Left cardiac atrium (tissue), 4 donors: Measurements from ENCODE around the gene DLX1. TPM values are rescaled to one million over a fixed set of nuclear protein-coding genes. Genes with fewer than 3 reads are reported as not detected.
A peak's percentile ranks its signal among the peaks of the same experiment; 100 is the strongest.

Source experiments
- ATAC-seq, 2 donors: fragments of 200-7000 bp; cut with Tn5 transposase; one replicate each; pipeline ENCODE4 v1.9.1; 2020; ENCODE audit warnings: mild to moderate bottlenecking in 2 of 2, moderate library complexity in 2 of 2
- DNase-seq: peaks from one replicate; pipeline ENCODE4 v3.0.0-alpha.2; 2020
- intact Hi-C, 2 donors: fragments of 100-400 bp; cut with DNase I; formaldehyde crosslinking; loops; one replicate each; pipeline versions ENCODE4 v1.14.1 to v1.15.1; 2022 to 2023
- total RNA-seq, 2 donors: library from RNA; stranded (reverse); fragmentation: NEBNext Ultra II Directional; extraction: Animal tissue kit (Norgen Biotek cat#: 25700); gene quantifications; one replicate each; pipeline ENCODE4 v1.2.1, GENCODE V29; 2021
- donor health status: DM: no; HTN: yes; CAD: no.
- donor health status: DM: no; HTN: yes; CAD: no; lungs with severe emphysema.
- donor health status: DM: yes; HTN: yes; CAD: no.
- donor health status: Dilated cardiomyopathy.

DLX1 gene
- total RNA-seq, 2 donors from 2014 or later: 0.15 to 0.16 TPM

DNA sequence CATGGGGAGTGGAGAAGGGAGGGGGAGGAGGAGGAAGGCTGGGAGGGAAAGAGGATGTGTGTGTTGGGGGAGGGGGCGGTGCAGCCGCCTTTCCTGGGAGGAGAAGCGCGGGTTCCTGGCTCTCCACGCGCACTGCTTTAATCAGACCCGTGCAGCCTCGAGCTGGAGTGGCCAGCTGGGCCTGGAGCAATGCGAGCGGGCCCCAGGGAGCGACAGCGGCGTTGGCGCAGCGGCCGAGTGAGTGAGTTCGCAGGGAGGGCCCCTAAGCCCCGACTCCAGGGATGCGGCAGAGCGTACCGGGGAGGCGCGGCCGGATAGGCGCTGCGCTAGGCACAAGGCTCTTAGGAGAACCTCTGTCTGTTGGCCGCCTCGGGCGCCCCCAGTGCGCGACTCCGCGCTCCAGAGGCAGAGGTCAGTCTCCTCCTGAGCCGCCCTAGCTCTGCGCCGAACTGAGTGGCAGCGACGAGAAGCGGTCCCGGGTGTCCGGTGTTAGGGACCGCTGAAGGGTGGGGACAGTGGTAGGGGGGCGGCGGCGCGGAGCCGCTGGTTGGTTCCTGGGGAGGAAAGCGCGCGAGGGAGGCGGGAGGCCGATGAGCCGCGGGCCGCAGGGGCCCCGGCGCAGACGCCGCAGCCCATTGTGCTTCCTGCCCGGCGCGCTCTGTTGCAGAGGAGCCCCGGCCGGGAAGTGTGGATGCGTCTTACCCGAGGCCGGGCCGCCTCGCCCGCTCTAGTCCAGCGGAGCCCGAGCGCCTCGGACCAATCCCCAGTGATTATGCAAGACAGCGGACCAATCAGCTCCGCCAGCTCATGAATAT is 455 bp upstream of the DLX1 start:
- ATAC-seq: peak; percentile 86 to 96
- intact Hi-C loops: no loop called here
- DNase-seq: peak; percentile 82

DNA sequence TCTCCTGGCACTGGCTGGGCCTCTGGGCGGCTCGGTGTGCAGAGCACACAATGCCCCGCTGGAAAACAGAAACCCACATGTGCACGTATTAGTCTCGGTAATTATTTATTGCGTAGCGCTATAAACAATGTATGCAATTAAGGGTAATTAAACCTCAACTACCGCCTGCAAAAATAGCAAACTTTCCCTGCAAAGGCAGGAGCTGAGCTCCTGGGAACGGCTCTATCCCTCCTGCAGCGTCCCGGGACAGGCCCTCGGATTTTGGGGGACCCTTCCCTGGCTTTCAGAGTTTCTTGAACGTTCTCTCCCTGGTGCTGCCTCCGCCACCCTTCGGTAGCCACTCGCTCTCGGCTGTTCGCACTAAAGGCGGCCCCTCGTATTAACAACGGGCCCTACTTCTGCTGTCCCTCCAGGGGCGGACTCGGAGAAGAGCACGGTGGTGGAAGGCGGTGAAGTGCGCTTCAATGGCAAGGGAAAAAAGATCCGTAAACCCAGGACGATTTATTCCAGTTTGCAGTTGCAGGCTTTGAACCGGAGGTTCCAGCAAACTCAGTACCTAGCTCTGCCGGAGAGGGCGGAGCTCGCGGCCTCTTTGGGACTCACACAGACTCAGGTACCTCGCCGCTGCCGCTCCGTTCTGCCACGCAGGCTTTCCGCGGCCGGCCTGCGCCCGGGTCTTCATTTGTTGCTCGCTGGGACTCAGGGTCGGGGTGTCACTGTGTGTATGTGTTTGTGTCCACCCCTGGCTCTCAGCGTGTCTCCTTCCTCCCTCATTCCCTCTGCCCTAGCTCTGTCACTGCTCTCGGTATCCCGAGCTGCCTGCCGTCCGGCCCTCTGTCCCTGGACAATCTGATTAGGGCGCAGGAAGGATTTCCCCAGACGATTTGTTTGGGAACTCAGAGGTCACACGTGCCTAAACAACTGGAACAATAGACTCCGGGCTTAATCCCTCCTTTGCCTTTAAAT is 1.2 kb downstream of the DLX1 start:
- ATAC-seq: no peak
- DNase-seq: no peak
- intact Hi-C loops: no loop called here

DNA sequence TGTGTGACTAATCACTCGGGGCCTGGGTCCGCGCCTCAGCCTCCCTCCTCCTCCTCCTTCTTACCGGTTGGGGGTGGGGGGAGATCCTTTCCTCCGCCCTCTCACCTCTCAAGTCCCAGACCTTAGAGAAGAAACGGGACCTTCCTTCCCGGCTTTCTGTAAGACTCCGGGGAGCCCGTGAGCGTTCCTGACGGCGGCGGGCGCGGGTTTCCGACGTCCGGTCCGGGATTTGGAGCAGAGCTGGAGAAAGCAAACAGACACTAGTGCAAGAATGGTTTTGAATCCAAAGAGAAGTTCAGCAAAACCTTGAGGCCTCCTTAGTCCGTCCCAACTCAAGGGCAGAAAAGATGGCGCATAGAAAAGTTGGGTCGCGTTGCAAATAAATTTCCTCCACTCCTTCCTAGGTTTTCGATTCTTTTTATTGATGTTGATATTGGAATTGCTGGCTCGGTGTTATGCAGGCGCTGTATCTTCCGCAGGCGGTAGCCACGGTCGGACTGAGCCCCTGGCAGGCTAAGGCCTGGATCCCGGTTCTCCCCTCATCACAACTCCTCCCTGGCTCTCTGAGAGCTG is 2.0 kb downstream of the DLX1 start:
- no peak for DNase-seq
- intact Hi-C loops: no loop called here
- ATAC-seq: no peak

DNA sequence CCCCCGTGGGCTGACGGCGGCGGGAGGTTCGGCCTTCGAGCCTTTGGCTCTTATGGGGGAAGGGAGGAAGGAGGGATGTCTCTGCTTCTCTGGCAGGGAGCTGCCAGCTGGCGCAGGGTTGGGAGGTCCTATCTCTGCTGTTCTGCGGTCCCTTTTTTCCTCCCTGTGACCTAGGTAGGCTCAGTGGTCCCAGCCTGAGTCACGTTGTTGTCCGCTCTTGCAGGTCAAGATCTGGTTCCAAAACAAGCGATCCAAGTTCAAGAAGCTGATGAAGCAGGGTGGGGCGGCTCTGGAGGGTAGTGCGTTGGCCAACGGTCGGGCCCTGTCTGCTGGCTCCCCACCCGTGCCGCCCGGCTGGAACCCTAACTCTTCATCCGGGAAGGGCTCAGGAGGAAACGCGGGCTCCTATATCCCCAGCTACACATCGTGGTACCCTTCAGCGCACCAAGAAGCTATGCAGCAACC is 2.5 kb downstream of the DLX1 start:
- DNase-seq (no peak), ATAC-seq (no peak)
- intact Hi-C loops: no loop called here

DNA sequence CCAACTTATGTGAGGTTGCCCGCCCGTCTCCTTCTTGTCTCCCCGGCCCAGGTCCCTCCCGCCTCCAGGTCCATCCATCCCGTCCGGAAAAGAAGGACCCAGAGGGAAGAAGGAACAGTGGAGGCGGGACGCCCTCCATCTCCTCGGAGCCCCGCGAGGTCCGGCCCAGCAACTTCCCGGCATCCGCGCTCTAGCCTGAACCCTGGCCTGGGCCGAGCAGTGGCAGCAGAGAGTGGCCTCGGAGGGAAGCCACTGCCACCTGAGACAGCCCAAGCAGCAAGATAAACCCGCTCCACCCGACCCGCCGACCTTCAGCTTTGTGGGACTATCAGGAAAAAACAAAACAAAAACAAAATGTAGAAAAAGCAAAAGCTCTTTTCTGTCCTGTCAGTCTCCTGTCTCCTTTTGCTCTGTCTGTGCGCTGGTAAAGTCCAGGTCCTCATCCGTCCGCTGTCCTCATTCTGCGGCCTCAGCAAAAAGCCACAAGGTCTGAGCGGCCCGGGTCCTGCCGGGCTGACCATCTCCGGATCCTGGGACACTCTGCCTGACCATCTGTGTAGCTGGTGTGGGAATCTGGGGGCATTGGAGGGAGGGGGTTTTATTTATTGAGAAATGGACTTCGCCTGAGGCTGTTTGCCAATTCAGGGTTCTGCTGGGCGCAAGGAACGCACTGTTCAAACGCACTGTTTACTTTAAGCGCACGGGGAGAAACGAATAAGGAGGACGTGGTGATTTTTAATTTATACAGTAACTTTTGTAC is 3.1 kb downstream of the DLX1 start:
- ATAC-seq: no peak
- intact Hi-C loops: no loop called here
- no peak for DNase-seq

DNA sequence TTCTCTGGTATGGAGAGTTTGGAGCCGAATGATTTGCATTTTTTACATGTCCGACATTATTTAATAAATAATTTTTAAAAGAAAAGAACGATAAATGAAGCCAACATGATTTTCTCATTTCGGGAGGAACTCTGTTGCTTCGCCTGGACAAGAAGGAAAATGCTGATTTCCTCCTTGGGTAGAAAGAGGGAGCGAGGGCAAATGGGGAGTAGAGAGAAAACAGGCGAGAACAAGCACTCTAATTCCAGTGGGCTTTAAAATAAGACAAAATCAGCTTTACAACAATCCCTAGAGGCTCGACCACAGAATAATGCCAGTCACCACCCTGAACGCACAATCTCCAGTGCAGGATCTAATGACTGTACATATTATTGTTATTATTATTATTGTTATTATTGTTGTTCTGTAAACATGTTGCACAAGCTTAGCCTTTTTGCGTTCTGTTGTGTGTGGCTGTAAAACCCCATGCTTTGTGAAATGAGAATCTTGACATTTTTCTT is 3.7 kb downstream of the DLX1 start:
- no peak for ATAC-seq
- DNase-seq: no peak
- intact Hi-C loops: no loop called here

DNA sequence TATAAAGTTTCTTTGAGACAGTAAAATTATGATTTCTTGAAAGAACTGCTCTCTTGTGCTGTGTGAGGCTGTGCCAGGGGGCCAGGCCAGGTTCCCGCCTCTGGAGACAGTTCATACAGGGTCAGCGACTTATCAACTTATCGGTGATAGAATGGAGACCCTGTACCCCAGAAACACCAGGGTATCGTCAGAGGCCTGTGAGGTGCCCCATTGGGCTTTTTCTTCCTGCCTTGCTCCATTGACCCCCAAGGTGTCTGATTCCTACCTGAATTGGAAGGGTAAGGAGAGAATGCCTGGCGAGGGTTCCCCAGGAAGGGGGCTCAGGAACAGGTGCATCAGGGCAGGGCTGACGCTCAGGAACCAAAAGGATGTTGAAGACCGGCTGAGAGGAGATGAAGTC is 4.3 kb downstream of the DLX1 start:
- intact Hi-C loops: no loop called here
- DNase-seq (no peak), ATAC-seq (no peak)

DNA sequence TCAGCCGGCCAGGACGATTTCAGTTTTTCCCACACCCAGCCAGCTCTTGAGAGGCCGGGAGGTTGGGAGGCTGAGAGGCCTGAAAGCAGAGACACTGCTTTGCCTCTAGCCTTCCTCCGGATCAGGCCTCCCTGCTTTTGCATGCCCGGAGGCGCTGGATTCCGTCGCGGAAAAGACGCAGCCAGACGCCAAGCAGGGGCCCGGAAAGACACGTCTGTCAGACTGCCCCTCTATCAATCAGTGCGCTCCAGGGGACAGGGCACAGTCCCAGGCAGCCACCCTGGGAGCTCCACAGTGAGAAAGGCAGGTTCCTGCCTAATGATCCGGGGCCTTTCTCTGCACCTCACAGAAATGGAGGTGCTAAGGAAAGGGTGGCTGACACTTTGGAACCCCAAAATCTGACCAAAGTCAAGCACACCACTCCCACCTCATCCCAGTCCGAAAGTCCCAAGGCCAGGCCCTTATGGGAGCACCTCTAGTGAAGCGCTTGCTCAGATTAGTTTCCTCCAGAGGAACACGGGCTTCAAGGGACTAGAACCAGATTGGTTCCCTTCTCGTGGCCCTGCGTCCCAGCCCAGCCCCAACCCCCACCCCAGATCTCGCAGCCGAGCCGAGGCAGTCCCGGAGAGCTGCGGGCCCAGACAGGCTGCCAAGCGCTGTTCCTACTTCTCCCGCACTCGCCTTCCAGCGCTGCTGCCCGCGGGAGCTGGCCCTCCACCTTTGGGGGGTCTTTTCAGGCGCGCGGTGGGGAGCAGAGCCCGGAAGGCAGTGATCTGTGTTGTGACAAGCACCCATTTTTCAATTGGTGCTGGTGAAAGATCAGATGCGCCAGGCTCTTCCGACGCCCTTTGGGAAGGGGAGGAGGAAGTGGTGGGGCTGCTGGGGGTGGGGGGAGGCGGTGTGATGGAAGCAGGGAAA is 5.0 kb downstream of the DLX1 start:
- ATAC-seq (no peak), DNase-seq (no peak)
- intact Hi-C loops: no loop called here

DNA sequence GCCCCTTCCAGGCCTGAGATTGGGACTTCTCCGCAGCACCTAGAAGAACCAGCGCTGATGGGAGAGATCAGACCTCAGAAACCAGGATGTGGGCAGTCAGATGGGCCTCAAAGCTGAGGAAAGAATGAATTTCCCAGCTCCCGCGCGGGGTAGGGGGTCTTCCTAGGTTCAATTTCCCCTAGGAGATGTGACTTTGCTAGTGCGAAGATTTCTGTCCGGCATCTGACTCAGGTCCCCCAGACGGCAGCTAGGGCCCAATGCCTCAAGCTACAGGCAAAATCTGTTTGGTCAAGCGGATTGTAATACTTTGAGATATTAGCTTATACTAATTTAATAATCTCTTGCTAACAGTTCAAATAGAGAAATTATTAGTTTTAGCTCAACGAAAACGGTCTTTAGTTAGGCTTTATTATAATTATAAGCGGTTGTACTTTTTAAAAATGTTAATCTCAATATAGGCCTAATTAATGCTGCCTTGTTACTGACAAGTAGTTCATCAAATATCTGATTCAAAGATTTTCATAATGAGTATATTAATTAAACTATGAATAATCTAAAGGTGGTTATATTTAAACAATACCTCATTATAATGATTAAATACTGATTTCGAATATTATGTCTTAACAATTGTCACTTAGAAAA is 5.8 kb downstream of the DLX1 start:
- DNase-seq: no peak
- ATAC-seq: no peak
- intact Hi-C loops: no loop called here

DNA sequence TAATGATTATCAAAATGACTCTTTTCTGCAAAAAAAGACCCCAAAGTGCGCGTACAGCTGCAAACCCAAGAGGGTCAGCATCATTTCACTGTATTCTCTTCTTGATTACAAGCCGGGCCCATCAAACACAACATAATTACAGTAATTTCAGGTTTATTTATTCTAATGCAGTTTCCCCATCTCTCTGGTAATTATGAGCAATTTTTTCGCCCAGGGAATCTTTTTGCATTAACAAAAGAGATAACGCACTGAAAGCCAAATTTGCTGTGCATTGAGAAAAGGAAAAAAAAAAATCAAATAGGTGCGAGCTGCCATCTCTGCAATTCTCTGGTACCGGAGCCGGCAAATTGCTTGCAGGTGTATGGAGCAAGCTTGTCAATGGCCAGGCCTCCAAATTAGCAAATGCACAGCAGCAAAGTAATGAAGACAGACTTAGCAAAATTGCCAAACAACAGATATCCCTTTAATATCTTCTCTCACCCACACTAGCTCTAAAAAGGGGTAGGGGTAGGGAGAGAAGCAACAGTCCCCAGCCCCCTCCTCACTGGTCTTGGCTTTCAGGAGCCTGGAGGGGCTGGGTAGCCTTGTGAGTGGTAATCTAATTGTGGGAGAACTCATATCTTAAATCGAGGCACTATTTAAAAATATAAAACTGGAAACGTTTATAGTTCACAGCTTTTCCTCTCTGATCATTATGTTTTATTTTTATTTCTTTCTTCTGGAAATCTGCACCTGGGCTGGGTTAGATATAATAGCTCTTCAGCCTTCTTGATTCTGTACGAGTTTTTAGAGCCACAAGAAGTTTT is 6.7 kb downstream of the DLX1 start:
- DNase-seq: no peak
- intact Hi-C loops: no loop called here

DNA sequence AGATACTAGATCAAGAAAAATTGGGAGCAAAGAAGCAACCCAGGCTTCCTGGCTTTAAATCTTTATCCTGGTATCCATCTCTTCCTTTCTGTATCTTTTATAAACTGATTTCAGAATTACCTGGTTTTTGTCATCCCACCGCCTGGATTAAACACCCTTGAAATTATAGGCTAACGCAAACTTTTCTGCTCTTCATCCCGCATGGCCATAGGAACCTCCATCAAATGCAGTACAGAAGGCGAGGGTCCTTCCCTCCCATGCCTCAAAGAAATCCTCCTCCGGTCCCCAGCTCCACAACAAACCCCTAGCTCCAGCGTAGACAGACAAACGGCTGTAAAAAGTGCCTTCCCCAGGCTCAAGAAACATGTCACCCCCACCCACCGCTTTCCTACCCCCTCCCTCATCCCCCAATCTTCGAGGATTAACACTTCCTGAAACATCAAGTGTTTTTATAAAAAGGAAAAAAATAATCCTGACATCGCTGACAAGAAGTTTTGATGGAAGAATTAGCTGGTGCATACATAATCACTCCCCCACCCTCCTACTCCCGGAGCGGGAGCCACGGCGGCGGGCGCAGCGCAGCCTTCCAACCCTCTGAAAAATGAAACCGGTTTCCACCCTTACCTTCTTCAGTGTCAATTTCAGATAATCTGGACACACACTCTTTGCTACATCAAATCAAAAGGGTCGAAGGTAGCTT is 7.6 kb downstream of the DLX1 start:
- no peak for ATAC-seq
- DNase-seq: no peak
- intact Hi-C loops: no loop called here

More for the DNA sequence above, 6.7 kb downstream of the DLX1 start:
- no peak for ATAC-seq

DNA sequence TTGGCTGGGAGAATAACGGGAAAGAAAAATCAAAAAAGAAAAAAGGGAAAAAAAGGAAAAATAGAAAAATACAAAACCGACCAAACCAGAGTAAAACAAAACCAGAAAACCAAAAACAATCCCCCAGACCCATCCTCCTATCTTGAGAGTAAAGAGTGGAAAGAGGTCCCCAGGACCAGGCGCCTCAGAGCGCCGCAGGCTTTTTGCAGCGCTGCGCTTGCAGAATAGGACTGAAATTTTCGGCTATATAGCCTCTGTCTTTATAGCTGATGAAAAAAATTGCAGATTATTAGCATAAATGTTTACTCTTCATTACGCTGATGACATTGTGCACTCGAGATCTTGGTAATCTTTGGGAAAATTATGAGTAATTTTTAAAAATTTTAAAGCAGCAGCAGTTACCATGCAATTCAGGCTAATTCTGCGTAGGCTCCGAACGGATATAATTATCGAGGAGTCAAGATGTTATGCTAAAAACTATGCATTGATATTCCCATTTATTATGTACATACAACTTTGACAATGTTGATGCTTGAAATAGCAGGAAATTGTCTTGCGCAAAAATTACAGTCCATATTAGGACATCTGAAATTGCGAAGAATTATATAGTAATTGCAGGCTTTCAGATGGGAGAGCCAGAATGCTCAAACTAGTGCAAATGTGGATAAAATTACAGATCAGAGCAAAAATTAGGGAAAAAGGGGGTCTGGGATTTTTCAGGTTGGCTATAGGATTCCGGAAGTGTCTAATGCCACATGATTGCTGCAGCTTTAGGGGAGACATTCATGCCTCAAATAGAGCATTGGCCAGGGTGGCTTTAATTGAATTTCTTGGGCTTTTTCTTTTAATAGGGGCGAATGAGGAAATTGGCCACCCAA is 8.3 kb downstream of the DLX1 start:
- ATAC-seq (no peak), DNase-seq (no peak)
- intact Hi-C loops: no loop called here

DNA sequence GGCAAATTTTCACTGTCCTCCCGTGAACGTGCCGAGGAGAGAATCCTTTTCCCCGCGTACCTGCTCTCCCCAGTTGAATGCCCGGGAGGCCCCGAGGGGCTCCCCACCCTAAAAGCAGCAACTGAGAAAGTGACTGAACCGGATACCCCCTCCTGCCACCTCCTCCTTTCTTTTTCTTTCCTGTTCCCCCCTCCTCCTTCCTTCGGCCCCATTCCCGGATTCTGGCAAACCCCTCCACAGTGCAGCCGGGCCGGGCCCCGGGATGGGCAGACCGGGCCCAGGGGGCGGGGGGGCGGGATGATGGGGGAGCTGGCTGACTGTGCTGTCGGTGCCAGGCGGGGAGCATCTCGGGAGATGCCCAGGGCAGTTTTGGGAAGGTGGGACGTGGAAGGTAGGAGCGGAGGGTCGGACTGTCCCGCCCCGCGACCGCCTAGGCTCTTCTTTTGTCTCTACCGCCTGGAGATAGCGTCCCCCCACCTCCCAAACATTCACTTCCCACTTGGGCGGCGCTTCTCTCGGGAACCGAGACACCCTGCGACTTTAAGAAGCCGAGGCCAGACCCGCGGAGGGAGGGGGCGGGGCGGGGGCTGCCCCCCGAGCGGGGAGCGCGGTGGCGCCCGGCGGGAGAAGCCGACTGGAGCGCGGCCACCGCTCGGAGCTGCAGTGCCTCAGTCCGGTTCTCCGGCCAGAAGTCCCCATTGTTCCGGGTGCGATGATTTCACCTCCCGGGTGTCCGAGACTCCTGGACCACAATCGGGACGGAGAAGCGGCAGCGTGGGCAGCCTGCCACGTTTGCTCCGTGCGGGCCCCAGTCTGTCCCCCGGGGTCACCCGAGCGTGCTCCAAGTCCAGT is 9.2 kb downstream of the DLX1 start:
- DNase-seq (no peak), ATAC-seq (no peak)
- intact Hi-C loops: no loop called here
